ENCODE measurements around the gene NSG2. TPM values are rescaled to one million over a fixed set of nuclear protein-coding genes. Genes with fewer than 3 reads are reported as not detected.

Gene NSG2
- total RNA-seq, 4 donors from 2014 or later, result 3.4 to 5.4 (median 3.9) TPM

DNA sequence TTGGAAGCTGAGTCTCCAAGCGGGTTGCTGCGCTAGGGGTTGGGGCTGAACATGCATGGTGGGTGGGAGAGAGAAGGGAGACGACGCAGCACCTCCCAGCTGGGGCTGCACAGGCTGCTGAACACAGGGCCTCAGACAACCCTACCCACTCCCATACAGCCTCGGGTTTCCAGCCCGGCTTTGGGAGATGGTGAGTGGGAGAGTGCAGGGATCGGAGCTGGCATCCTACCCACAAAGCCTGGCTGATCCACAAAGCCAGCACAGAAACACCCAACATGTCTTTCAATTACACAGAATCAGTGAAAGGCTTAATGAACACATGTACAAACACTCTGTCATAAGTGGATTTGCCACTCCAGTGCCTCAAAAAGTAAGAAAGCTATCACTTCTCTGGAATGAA, 64.8 kb downstream of the NSG2 start:
- Histone ChIP-seq H3K4me1 (no peaks in the 10 kb centered on the region), H3K9me3 (no peaks in the 10 kb centered on the region), H3K4me3 (no peak overlapping the region), H3K36me3 (no peaks in the 10 kb centered on the region), H3K27me3 (peaks cover 0 to 16% (median 0%) of the 10 kb centered on the region in 4 donors), H3K27ac (replicated peaks in 1 of 4) (no peak overlapping the region)
- 83% methylated on average over 7 of the region's 7 CpGs for WGBS
- no peak for DNase-seq (ENCODE audit: extremely low spot score)
- TF ChIP-seq, protein P1, sequence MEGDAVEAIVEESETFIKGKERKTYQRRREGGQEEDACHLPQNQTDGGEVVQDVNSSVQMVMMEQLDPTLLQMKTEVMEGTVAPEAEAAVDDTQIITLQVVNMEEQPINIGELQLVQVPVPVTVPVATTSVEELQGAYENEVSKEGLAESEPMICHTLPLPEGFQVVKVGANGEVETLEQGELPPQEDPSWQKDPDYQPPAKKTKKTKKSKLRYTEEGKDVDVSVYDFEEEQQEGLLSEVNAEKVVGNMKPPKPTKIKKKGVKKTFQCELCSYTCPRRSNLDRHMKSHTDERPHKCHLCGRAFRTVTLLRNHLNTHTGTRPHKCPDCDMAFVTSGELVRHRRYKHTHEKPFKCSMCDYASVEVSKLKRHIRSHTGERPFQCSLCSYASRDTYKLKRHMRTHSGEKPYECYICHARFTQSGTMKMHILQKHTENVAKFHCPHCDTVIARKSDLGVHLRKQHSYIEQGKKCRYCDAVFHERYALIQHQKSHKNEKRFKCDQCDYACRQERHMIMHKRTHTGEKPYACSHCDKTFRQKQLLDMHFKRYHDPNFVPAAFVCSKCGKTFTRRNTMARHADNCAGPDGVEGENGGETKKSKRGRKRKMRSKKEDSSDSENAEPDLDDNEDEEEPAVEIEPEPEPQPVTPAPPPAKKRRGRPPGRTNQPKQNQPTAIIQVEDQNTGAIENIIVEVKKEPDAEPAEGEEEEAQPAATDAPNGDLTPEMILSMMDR (IDR thresholded peaks at IDR 0.05), result no peak
- TF ChIP-seq EP300 (IDR thresholded peaks at IDR 0.05), result no peak
- no peak for TF ChIP-seq POLR2AphosphoS5 (IDR thresholded peaks at IDR 0.05)
- TF ChIP-seq POLR2A (IDR thresholded peaks at IDR 0.05; ENCODE audit: low read depth), result no peak
- intact Hi-C loops (cut with DNase I), result no loop called here

GRCh38 chr5:174111287-174111973, 65.9 kb downstream of the NSG2 start:
- WGBS, result 76% methylated on average over 12 of the region's 13 CpGs
- peaks cover 0 to 18% (median 0%) of the 10 kb centered on the region in 4 donors for H3K27me3 ChIP-seq
- H3K36me3 ChIP-seq, result no peaks in the 10 kb centered on the region
- H3K27ac ChIP-seq (replicated peaks in 1 of 4), result no peak overlapping the region
- intact Hi-C loops (cut with DNase I), result no loop called here
- TF ChIP-seq, protein P1 (IDR thresholded peaks at IDR 0.05), result no peak
- TF ChIP-seq POLR2AphosphoS5 (IDR thresholded peaks at IDR 0.05), result no peak
- no peak for TF ChIP-seq EP300 (IDR thresholded peaks at IDR 0.05)
- TF ChIP-seq POLR2A (IDR thresholded peaks at IDR 0.05; ENCODE audit: low read depth), result no peak
- no peaks in the 10 kb centered on the region for H3K4me1 ChIP-seq
- no peak overlapping the region for H3K4me3 ChIP-seq
- H3K9me3 ChIP-seq, result no peaks in the 10 kb centered on the region
- no peak for DNase-seq (ENCODE audit: extremely low spot score)

- DNase-seq (ENCODE audit: extremely low spot score), result no peak
- WGBS, result 89% methylated on average over 7 of the region's 7 CpGs
- Histone ChIP-seq H3K27me3 (peaks cover 0 to 4% (median 0%) of the 10 kb centered on the region in 4 donors), H3K27ac (replicated peaks in 1 of 4) (no peak overlapping the region), H3K4me3 (no peak overlapping the region), H3K9me3 (no peaks in the 10 kb centered on the region), H3K36me3 (no peaks in the 10 kb centered on the region), H3K4me1 (no peaks in the 10 kb centered on the region)
- intact Hi-C loops (cut with DNase I), result no loop called here
- TF ChIP-seq, protein P1 (IDR thresholded peaks at IDR 0.05), result no peak
- no peak for TF ChIP-seq POLR2AphosphoS5 (IDR thresholded peaks at IDR 0.05)
- no peak for TF ChIP-seq POLR2A (IDR thresholded peaks at IDR 0.05; ENCODE audit: low read depth)
- no peak for TF ChIP-seq EP300 (IDR thresholded peaks at IDR 0.05)
Measured at GRCh38 chr5:174115226-174115625, 69.7 kb downstream of the NSG2 start.

- Histone ChIP-seq H3K4me3 (no peak overlapping the region), H3K27me3 (peaks cover 0 to 4% (median 0%) of the 10 kb centered on the region in 4 donors), H3K4me1 (no peaks in the 10 kb centered on the region), H3K36me3 (no peaks in the 10 kb centered on the region), H3K27ac (replicated peaks in 1 of 4) (no peak overlapping the region), H3K9me3 (no peaks in the 10 kb centered on the region)
- TF ChIP-seq POLR2A (IDR thresholded peaks at IDR 0.05; ENCODE audit: low read depth) (no peak), POLR2AphosphoS5 (IDR thresholded peaks at IDR 0.05) (no peak)
- TF ChIP-seq, protein P1 (IDR thresholded peaks at IDR 0.05), result no peak
- 83% methylated on average over 9 of the region's 9 CpGs for WGBS
- DNase-seq (ENCODE audit: extremely low spot score), result no peak
- intact Hi-C loops (cut with DNase I), result no loop called here
Measured at GRCh38 chr5:174118823-174119467, 73.4 kb downstream of the NSG2 start.

All from esophagus muscularis mucosa (tissue), 4 donors.